ENCODE results near the gene TBX10. TPM values are rescaled to one million over a fixed set of nuclear protein-coding genes. Genes with fewer than 3 reads are reported as not detected.
A peak's percentile ranks its signal among the peaks of the same experiment; 100 is the strongest.

The TBX10 gene
- total and polyA plus RNA-seq, 2 of the 8 experiments (the other 6 are each of a cell fraction or from before 2014, with no cell fraction given), result 0.09 TPM; not detected in 1

- H3K27ac ChIP-seq (ENCODE audit: low read depth, low read length), result no peak overlapping the region
- no peak overlapping the region for H2AK5ac ChIP-seq (ENCODE audit: low read depth, low read length)
- H2BK5ac ChIP-seq (ENCODE audit: low read depth, low read length), result no peak overlapping the region
- H4K5ac ChIP-seq (ENCODE audit: insufficient read length, low read depth, low read length), result no peak overlapping the region
- no peaks in the 10 kb centered on the region for H3K79me1 ChIP-seq (ENCODE audit: low read depth, low read length)
- no peak overlapping the region for H3K4me3 ChIP-seq (ENCODE audit: extremely low read depth in 1 of 4, insufficient read depth in 2 of 4, low read depth in 3 of 4, low read length in 4 of 4)
- H3K14ac ChIP-seq (ENCODE audit: insufficient read length), result no peak overlapping the region
- H4K91ac ChIP-seq (replicated peaks; ENCODE audit: insufficient read length, low read length), result no peak overlapping the region
- H3K18ac ChIP-seq (ENCODE audit: extremely low read depth, low read length), result no peak overlapping the region; the same call in 1 of the 2 replicates
- CTCF ChIA-PET (ENCODE audit: partially characterized antibody), result interaction anchor here (1.0 to 10.1 kb wide), 13 partner anchors 9 to 160 kb away, joined by 3 to 117 read pairs (median 6); partner anchors contain the start of genes ACY3 and TBX10
- DNase-seq (ENCODE audit: low read depth in 1 of 2, low spot score in 2 of 2) (no peak), FAIRE-seq (no peak)
- POLR2A ChIA-PET (ENCODE audit: partially characterized antibody), result interaction anchor here (0.8 to 11.7 kb wide), 4 partner anchors 15 to 55 kb away, joined by 3 to 194 read pairs (median 4); no protein-coding TSS in a partner anchor
- H3K4ac ChIP-seq (replicated peaks; ENCODE audit: insufficient read length, low read depth, low read length), result no peak overlapping the region
- no peak overlapping the region for H2BK120ac ChIP-seq (replicated peaks; ENCODE audit: low read depth, low read length)
- peak overlapping the region in 1 of 2 experiments; percentile 37; a peak in 1 of 4 replicates for H3K4me2 ChIP-seq (ENCODE audit: insufficient read depth in 1 of 2, low read depth in 2 of 2, low read length in 2 of 2)
- 82% methylated on average over 2 of the region's 2 CpGs; no CpG with 5 or more reads in 1 of the 2 experiments for WGBS, 2 experiments (ENCODE audit: extremely low coverage in 1 of 2, insufficient coverage in 1 of 2, insufficient read length in 1 of 2, insufficient replicate concordance in 2 of 2, low coverage in 1 of 2, low lambda C conversion rate in 2 of 2, missing lambda C conversion rate in 1 of 2)
- H3K23me2 ChIP-seq (ENCODE audit: low read depth, low read length), result peaks cover 2% of the 10 kb centered on the region; the same call in 1 of the 2 replicates
- H3K9me3 ChIP-seq (ENCODE audit: insufficient read depth in 2 of 2, low read depth in 1 of 2, low read length in 1 of 2), result no peaks in the 10 kb centered on the region
- 0 out of 2 replicates have a peak overlapping the region, but pooled peaks have one; percentile 42 for H2BK12ac ChIP-seq (ENCODE audit: low read depth, low read length)
- TF ChIP-seq KDM4A (IDR thresholded peaks at IDR 0.05; ENCODE audit: low read depth, low read length, severe bottlenecking), result no peak
- no peak for TF ChIP-seq RNF2 (IDR thresholded peaks at IDR 0.05; ENCODE audit: borderline replicate concordance, low read depth, low read length, missing control alignments, poor library complexity, severe bottlenecking)
- peak; percentile 76; the same call in 1 of the 2 replicates for TF ChIP-seq POLR2AphosphoS5 (IDR thresholded peaks at IDR 0.05; ENCODE audit: low read depth, low read length)
- TF ChIP-seq CEBPB (IDR thresholded peaks at IDR 0.05; ENCODE audit: low read depth, low read length), result no peak
- no peaks in the 10 kb centered on the region; a peak in 1 of 7 replicates for H3K27me3 ChIP-seq (replicated peaks in 1 of 4; ENCODE audit: control insufficient read depth in 3 of 4, extremely low read depth in 1 of 4, insufficient read depth in 3 of 4, low read length in 3 of 4)
- peaks cover 0 to 29% (median 18%) of the 10 kb centered on the region in 4 experiments; a peak in 6 of 7 replicates for H3K4me1 ChIP-seq (replicated peaks in 1 of 4; ENCODE audit: control insufficient read depth in 3 of 4, insufficient read depth in 4 of 4, low read length in 3 of 4)
- no peaks in the 10 kb centered on the region for H3K79me2 ChIP-seq (ENCODE audit: control insufficient read depth in 1 of 2, insufficient read depth in 2 of 2, low read length in 2 of 2)
- H4K8ac ChIP-seq (ENCODE audit: extremely low read depth, insufficient read depth, low read length), result no peak overlapping the region
- H3K9ac ChIP-seq (replicated peaks in 1 of 4; ENCODE audit: extremely low read depth in 1 of 4, low read depth in 3 of 4, low read length in 3 of 4), result no peak overlapping the region
- no peak overlapping the region for H3K23ac ChIP-seq (ENCODE audit: insufficient read length)
- no peaks in the 10 kb centered on the region; a peak in 1 of 8 replicates for H3K36me3 ChIP-seq (ENCODE audit: control insufficient read depth in 2 of 4, insufficient read depth in 4 of 4, low read length in 3 of 4)
- no peak overlapping the region for H2AFZ ChIP-seq (ENCODE audit: low read length)
- H3K56ac ChIP-seq (replicated peaks; ENCODE audit: insufficient read length, low read depth, low read length), result no peak overlapping the region
- no peak overlapping the region for H2BK20ac ChIP-seq (ENCODE audit: low read length)
- 0 out of 2 replicates have a peak overlapping the region, but pooled peaks have one; percentile 46 for H2BK15ac ChIP-seq (ENCODE audit: low read length)
- no peaks in the 10 kb centered on the region for H4K20me1 ChIP-seq (replicated peaks in 1 of 2; ENCODE audit: control insufficient read depth in 1 of 2, insufficient read depth in 2 of 2, low read length in 2 of 2)
Measured at GRCh38 chr11:67631853-67632174, 7.7 kb downstream of the TBX10 start.
